Mucosa of descending colon (tissue), 3 donors: ENCODE results near the gene CRPPA. TPM values are rescaled to one million over a fixed set of nuclear protein-coding genes. Genes with fewer than 3 reads are reported as not detected.

ENCODE experiments used
- ATAC-seq: fragments of 200-7000 bp; cut with Tn5 transposase; one replicate; pipeline ENCODE4 v1.9.1; 2020; ENCODE audit warnings: mild to moderate bottlenecking, moderate library complexity
- DNase-seq, 3 donors: peaks; one replicate each; pipeline ENCODE4 v3.0.0-alpha.2; 2020
- H3K36me3 ChIP-seq: fragments of 200-600 bp; one replicate; pipeline ENCODE4 v1.8.0; 2021; ENCODE audit warnings: low read depth, mild to moderate bottlenecking
- H3K4me1 ChIP-seq: fragments of 200-600 bp; one replicate; pipeline ENCODE4 v1.8.0; 2021; ENCODE audit warnings: low read depth, mild to moderate bottlenecking
- H3K4me3 ChIP-seq: fragments of 200-600 bp; one replicate; pipeline ENCODE4 v1.8.0; 2021; ENCODE audit warnings: mild to moderate bottlenecking
- H3K9me3 ChIP-seq: fragments of 200-600 bp; one replicate; pipeline ENCODE4 v1.8.0; 2021; ENCODE audit warnings: mild to moderate bottlenecking
- CTCF ChIP-seq: fragments of 200-600 bp; IDR thresholded peaks from one replicate; pipeline ENCODE4 v1.8.0; 2022; ENCODE audit warnings: antibody characterized with exemption, mild to moderate bottlenecking
- intact Hi-C, 2 donors: fragments of 100-400 bp; cut with DNase I in 1 of 2; cut with micrococcal nuclease in 1 of 2; formaldehyde crosslinking; loops; one replicate each; pipeline versions ENCODE4 v1.11.0 to v1.11.1; 2022; cut with DNase I, micrococcal nuclease
- total RNA-seq, 3 donors: library from RNA; stranded (reverse); fragmentation: NEBNext Ultra II Directional in 2 of 3; extraction: Animal tissue kit (Norgen Biotek cat#: 25700) in 2 of 3; gene quantifications; one replicate each; pipeline versions ENCODE4 v1.2.1 to v1.2.4, GENCODE V29; 2021 to 2023
- donor health status: DM: no; HTN: no; CAD: no; lungs with moderate emphysema.
- donor health status: DM: no; HTN: no; CAD: no.
- donor health status: DM: no; HTN: yes; CAD: no.

The CRPPA gene
- total RNA-seq, 3 donors from 2014 or later, result 2.8 to 7.2 (median 2.9) TPM

GRCh38 chr7:16399265-16399831, 22.0 kb downstream of the CRPPA start:
- Histone ChIP-seq H3K36me3 (no peaks in the 10 kb centered on the region), H3K4me1 (no peaks in the 10 kb centered on the region), H3K4me3 (no peak overlapping the region), H3K9me3 (peaks cover 7% of the 10 kb centered on the region)
- DNase-seq (no peak), ATAC-seq (no peak)
- TF ChIP-seq CTCF, result no peak
- intact Hi-C loops, result no loop called here

GRCh38 chr7:16398146-16399017, 23.0 kb downstream of the CRPPA start:
- intact Hi-C loops, result no loop called here
- TF ChIP-seq CTCF, result no peak
- no peak overlapping the region for H3K4me3 ChIP-seq
- peaks cover 6% of the 10 kb centered on the region for H3K9me3 ChIP-seq
- H3K4me1 ChIP-seq, result no peaks in the 10 kb centered on the region
- H3K36me3 ChIP-seq, result no peaks in the 10 kb centered on the region
- no peak for ATAC-seq
- DNase-seq, result no peak

- H3K4me1 ChIP-seq, result no peaks in the 10 kb centered on the region
- DNase-seq (no peak), ATAC-seq (no peak)
- H3K4me3 ChIP-seq, result no peak overlapping the region
- TF ChIP-seq CTCF, result no peak
- intact Hi-C loops, result no loop called here
- no peaks in the 10 kb centered on the region for H3K9me3 ChIP-seq
- H3K36me3 ChIP-seq, result no peaks in the 10 kb centered on the region
Measured at GRCh38 chr7:16397501-16398145, 23.7 kb downstream of the CRPPA start.

GRCh38 chr7:16396766-16397500, 24.4 kb downstream of the CRPPA start:
- TF ChIP-seq CTCF, result no peak
- Histone ChIP-seq H3K4me1 (no peaks in the 10 kb centered on the region), H3K4me3 (no peak overlapping the region), H3K9me3 (no peaks in the 10 kb centered on the region), H3K36me3 (no peaks in the 10 kb centered on the region)
- no peak for ATAC-seq
- DNase-seq, result no peak
- intact Hi-C loops, result no loop called here

GRCh38 chr7:16395121-16395520, 26.2 kb downstream of the CRPPA start:
- no peak for ATAC-seq
- no peak for DNase-seq
- Histone ChIP-seq H3K9me3 (no peaks in the 10 kb centered on the region), H3K4me3 (no peak overlapping the region), H3K36me3 (no peaks in the 10 kb centered on the region), H3K4me1 (no peaks in the 10 kb centered on the region)
- TF ChIP-seq CTCF, result no peak
- intact Hi-C loops, result no loop called here
